RWPE2 (cell line): ENCODE data around the gene SMTNL2.

Source experiments
- ATAC-seq: fragments of 200-7000 bp; cut with Tn5 transposase; 3 replicates; pipeline ENCODE4 v1.9.1; 2021; ENCODE audit warnings: low read depth
- DNase-seq: peaks from one replicate; pipeline ENCODE4 v3.0.0-alpha.2; 2020; ENCODE audit warnings: low spot score
- H3K27ac ChIP-seq: fragments of 450-650 bp; 2 replicates; pipeline ENCODE4 v1.5.1; 2017; ENCODE audit warnings: mild to moderate bottlenecking; ENCODE audit not compliant: poor library complexity, severe bottlenecking
- H3K27me3 ChIP-seq: fragments of 250-450 bp; sonication (Bioruptor Pico); 2 replicates; pipeline ENCODE4 v1.5.1; 2021; ENCODE audit warnings: mild to moderate bottlenecking, moderate library complexity; ENCODE audit not compliant: insufficient read depth, poor library complexity, severe bottlenecking
- H3K36me3 ChIP-seq: fragments of 250-450 bp; sonication (Bioruptor Pico); 2 replicates; pipeline ENCODE4 v1.5.1; 2020; ENCODE audit warnings: low read depth, mild to moderate bottlenecking, moderate library complexity
- H3K4me1 ChIP-seq: fragments of 250-450 bp; sonication (Bioruptor Pico); 2 replicates; pipeline ENCODE4 v1.5.1; 2021; ENCODE audit warnings: mild to moderate bottlenecking, moderate library complexity; ENCODE audit not compliant: insufficient read depth, poor library complexity, severe bottlenecking
- H3K4me3 ChIP-seq: fragments of 250-450 bp; sonication (Bioruptor Pico); 2 replicates; pipeline ENCODE4 v1.5.1; 2021; ENCODE audit warnings: mild to moderate bottlenecking, moderate library complexity; ENCODE audit not compliant: severe bottlenecking
- H3K9me3 ChIP-seq: fragments of 250-450 bp; sonication (Bioruptor Pico); 2 replicates; pipeline ENCODE4 v1.5.1; 2021; ENCODE audit warnings: mild to moderate bottlenecking, moderate library complexity; ENCODE audit not compliant: severe bottlenecking
- TF ChIP-seq, protein P1 (sequence below): fragments of 450-650 bp; IDR thresholded peaks from one replicate; pipeline ENCODE4 v1.5.1; 2017; ENCODE audit warnings: mild to moderate bottlenecking, moderate library complexity; ENCODE audit not compliant: poor library complexity, severe bottlenecking

Gene SMTNL2

DNA sequence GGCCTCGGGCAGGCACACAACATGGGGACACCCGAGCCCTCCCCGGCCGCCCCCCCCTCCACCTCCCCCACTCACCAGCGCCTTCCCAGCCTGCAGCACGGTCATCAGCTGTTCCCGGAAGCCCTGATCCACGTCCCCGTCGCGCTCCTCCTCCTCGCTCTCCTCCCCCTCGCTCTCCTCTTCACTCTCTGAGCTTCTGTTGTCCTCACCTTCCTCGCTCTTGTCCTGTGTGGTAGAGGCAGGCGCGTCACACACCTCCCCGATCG is 39.4 kb upstream of the SMTNL2 start:
- no peak for ATAC-seq
- TF ChIP-seq, protein P1, sequence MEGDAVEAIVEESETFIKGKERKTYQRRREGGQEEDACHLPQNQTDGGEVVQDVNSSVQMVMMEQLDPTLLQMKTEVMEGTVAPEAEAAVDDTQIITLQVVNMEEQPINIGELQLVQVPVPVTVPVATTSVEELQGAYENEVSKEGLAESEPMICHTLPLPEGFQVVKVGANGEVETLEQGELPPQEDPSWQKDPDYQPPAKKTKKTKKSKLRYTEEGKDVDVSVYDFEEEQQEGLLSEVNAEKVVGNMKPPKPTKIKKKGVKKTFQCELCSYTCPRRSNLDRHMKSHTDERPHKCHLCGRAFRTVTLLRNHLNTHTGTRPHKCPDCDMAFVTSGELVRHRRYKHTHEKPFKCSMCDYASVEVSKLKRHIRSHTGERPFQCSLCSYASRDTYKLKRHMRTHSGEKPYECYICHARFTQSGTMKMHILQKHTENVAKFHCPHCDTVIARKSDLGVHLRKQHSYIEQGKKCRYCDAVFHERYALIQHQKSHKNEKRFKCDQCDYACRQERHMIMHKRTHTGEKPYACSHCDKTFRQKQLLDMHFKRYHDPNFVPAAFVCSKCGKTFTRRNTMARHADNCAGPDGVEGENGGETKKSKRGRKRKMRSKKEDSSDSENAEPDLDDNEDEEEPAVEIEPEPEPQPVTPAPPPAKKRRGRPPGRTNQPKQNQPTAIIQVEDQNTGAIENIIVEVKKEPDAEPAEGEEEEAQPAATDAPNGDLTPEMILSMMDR = no peak
- peaks cover 80% of the 10 kb centered on the region for H3K36me3 ChIP-seq

DNA sequence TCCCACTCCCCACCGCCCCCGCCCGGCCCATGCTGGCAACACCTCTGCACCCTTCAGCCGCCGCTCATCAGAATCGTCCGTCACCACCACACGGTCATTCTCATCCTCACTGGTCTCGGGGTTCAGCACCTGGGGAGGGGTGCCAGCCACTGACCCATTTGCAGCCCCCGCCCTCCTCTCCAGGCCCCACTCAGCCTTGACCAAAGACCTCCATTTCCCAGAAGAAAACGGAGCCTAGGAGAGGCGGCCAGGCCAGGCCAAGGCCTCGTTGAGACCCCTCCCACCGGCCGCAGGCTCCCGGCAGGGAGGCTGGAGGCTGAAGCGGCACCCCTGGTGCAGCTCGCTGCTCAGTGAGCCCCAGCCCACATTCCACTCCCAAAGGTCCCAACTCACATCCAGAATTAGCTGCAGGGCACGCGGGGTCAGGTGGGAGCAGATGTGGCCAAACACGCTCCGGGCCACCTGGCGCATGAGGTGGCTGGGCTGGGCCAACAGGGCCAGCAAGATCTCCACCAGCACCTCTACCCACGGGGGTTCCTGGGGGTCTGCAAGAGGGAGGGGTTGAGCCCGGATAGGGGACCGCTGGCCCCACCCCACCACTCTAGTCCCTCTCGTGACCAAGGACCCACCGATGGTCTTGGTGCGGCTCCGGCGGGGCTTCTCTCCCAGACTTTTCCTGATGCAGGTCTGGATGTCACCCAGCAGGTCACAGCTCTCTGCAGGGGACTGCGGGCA is 38.9 kb upstream of the SMTNL2 start:
- H3K4me1 ChIP-seq = no peaks in the 10 kb centered on the region
- no peak for ATAC-seq

More for the DNA sequence above, 39.4 kb upstream of the SMTNL2 start:
- no peaks in the 10 kb centered on the region for H3K4me1 ChIP-seq
- H3K4me3 ChIP-seq = no peak overlapping the region
- H3K27me3 ChIP-seq = no peaks in the 10 kb centered on the region
- no peaks in the 10 kb centered on the region for H3K9me3 ChIP-seq
- no peak overlapping the region for H3K27ac ChIP-seq
- DNase-seq = no peak

DNA sequence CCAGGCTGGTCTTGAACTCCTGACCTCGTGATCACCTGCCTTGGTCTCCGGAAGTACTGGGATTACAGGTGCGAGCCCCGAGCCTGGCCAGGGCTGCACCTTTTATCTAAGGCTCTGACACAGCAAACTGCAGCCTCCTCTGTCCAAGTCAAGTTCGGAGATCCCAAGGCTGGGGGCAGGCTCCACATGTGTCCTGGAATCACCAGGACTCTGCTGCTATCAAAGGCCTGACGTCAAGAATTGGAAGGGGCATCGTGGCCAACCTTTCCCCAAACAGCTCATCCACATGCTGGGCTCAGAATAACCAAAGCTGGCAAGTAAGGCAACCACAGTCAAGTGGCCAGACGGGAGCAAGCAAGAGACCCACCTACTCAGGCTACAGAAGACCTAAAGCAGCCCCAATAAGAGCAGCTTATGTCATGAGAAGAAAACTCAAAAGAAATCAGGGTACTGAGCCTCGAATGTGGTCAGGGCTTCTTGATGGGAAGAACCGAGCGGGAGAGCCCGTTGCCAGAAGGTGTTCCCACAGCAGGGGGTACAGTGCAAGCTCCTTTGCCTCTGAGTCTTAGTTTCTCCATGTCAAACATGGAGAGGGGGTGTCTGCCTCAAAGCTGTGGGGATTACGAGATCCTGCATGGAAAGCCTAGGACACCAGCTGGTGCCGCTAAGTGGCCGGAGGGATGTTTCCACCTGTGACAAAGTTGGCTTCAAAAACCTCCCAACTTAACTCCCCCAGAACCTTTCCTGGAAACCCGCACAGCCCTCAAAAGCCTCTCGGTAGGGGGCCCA is 37.0 kb upstream of the SMTNL2 start:
- no peaks in the 10 kb centered on the region for H3K4me1 ChIP-seq
- H3K36me3 ChIP-seq = peaks cover 82% of the 10 kb centered on the region
- no peak for ATAC-seq
- H3K4me3 ChIP-seq = no peak overlapping the region
- no peak overlapping the region for H3K27ac ChIP-seq
- no peaks in the 10 kb centered on the region for H3K27me3 ChIP-seq
- TF ChIP-seq, protein P1 = no peak
- no peak for DNase-seq
- no peaks in the 10 kb centered on the region for H3K9me3 ChIP-seq

More for the DNA sequence above, 38.9 kb upstream of the SMTNL2 start:
- no peak for DNase-seq
- H3K9me3 ChIP-seq = no peaks in the 10 kb centered on the region
- TF ChIP-seq, protein P1 = no peak
- H3K36me3 ChIP-seq = peaks cover 80% of the 10 kb centered on the region
- H3K27ac ChIP-seq = no peak overlapping the region
- no peaks in the 10 kb centered on the region for H3K27me3 ChIP-seq
- no peak overlapping the region for H3K4me3 ChIP-seq

DNA sequence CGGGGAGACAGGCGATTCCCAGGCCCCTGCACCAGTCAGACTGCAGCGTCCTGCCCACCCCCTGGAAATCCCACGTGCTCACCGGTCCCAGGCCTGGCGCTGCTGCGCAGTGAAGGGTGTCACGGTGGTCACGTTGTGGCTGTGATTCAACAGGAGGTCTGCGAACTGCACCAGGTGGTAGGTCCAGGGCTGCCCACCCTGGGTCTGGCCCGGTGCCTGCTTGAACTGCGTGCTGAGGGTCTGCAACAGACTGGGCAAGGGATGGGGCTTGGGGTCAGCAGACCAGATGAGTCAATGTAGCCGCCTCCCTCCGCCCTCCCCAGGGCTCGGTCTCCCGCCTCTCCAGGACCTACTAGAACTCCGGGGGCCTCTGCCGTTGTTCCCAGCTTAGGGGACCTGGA is 36.3 kb upstream of the SMTNL2 start:
- no peak for ATAC-seq
- H3K27me3 ChIP-seq = no peaks in the 10 kb centered on the region
- no peak overlapping the region for H3K4me3 ChIP-seq
- H3K27ac ChIP-seq = no peak overlapping the region
- TF ChIP-seq, protein P1 = no peak
- H3K4me1 ChIP-seq = no peaks in the 10 kb centered on the region
- no peak for DNase-seq
- H3K9me3 ChIP-seq = no peaks in the 10 kb centered on the region
- peaks cover 82% of the 10 kb centered on the region for H3K36me3 ChIP-seq
